T-helper 22 cell (primary cell): ENCODE measurements around the gene NUP210.

Experiments
- DNase-seq: peaks from one replicate; pipeline ENCODE4 v3.0.0-alpha.2; 2020; ENCODE audit warnings: low read depth

Gene NUP210

GRCh38 chr3:13289771-13290285 lies 130.3 kb downstream of the NUP210 start:
- no peak for DNase-seq

GRCh38 chr3:13288732-13289718 lies 131.1 kb downstream of the NUP210 start:
- DNase-seq, result no peak

- no peak for DNase-seq
Observed at GRCh38 chr3:13287833-13288232, 132.3 kb downstream of the NUP210 start.

- no peak for DNase-seq
Observed at GRCh38 chr3:13286873-13287272, 133.2 kb downstream of the NUP210 start.

GRCh38 chr3:13285007-13285567 lies 135.0 kb downstream of the NUP210 start:
- no peak for DNase-seq

GRCh38 chr3:13283877-13284264 lies 136.3 kb downstream of the NUP210 start:
- DNase-seq, result no peak

GRCh38 chr3:13282986-13283876 lies 136.9 kb downstream of the NUP210 start:
- DNase-seq, result no peak

GRCh38 chr3:13282358-13282985 lies 137.7 kb downstream of the NUP210 start:
- DNase-seq, result no peak

- DNase-seq, result no peak
Observed at GRCh38 chr3:13281507-13282357, 138.4 kb downstream of the NUP210 start.

- no peak for DNase-seq
Observed at GRCh38 chr3:13280811-13281506, 139.2 kb downstream of the NUP210 start.

GRCh38 chr3:13280122-13280790 lies 139.9 kb downstream of the NUP210 start:
- no peak for DNase-seq

- DNase-seq, result no peak
Observed at GRCh38 chr3:13279532-13279910, 140.6 kb downstream of the NUP210 start.

GRCh38 chr3:13278783-13279531 lies 141.2 kb downstream of the NUP210 start:
- no peak for DNase-seq

GRCh38 chr3:13277860-13278531 lies 142.1 kb downstream of the NUP210 start:
- DNase-seq, result no peak

GRCh38 chr3:13277196-13277813 lies 142.8 kb downstream of the NUP210 start:
- no peak for DNase-seq

- no peak for DNase-seq
Observed at GRCh38 chr3:13276438-13277195, 143.5 kb downstream of the NUP210 start.

- DNase-seq, result no peak
Observed at GRCh38 chr3:13275376-13276005, 144.6 kb downstream of the NUP210 start.
